SK-N-SH treated with all-trans-retinoic acid at 6 μM for 48 hours (cell line): ENCODE data around the gene PIGW.

ENCODE experiments used
- ATAC-seq: fragments of 200-7000 bp; cut with Tn5 transposase; 3 replicates; pipeline ENCODE4 v1.9.1; 2020; ENCODE audit warnings: mild to moderate bottlenecking, moderate library complexity
- BACH2 ChIP-seq: fragments of 250-450 bp; sonication (Bioruptor Pico); IDR thresholded peaks from 2 replicates; pipeline ENCODE4 v1.9.0; 2021; ENCODE audit warnings: mild to moderate bottlenecking, borderline replicate concordance
- CREB5 ChIP-seq: fragments of 250-450 bp; sonication (Bioruptor Pico); IDR thresholded peaks from 2 replicates; pipeline ENCODE4 v1.5.1; 2020; ENCODE audit warnings: low read depth, mild to moderate bottlenecking, moderate library complexity
- CSRNP3 ChIP-seq: fragments of 250-450 bp; sonication (Bioruptor Pico); IDR thresholded peaks from 2 replicates; pipeline ENCODE4 v1.5.1; 2021; ENCODE audit warnings: mild to moderate bottlenecking, moderate library complexity
- ESRRG ChIP-seq: fragments of 250-450 bp; sonication (Bioruptor Pico); IDR thresholded peaks from 2 replicates; pipeline ENCODE4 v1.6.1; 2021; ENCODE audit warnings: mild to moderate bottlenecking
- ISL1 ChIP-seq: fragments of 250-450 bp; sonication (Bioruptor Pico); IDR thresholded peaks from 2 replicates; pipeline ENCODE4 v2.1.2; 2022; ENCODE audit warnings: mild to moderate bottlenecking, moderate library complexity
- OSR1 ChIP-seq: fragments of 250-450 bp; sonication (Bioruptor Pico); IDR thresholded peaks from 2 replicates; pipeline ENCODE4 v1.8.0; 2022; ENCODE audit warnings: moderate library complexity, mild to moderate bottlenecking, inconsistent platforms
- PATZ1 ChIP-seq: fragments of 250-450 bp; sonication (Bioruptor Pico); IDR thresholded peaks from 2 replicates; pipeline ENCODE4 v1.8.0; 2020; ENCODE audit warnings: mild to moderate bottlenecking, moderate library complexity, borderline replicate concordance
- POU6F1 ChIP-seq: fragments of 250-450 bp; sonication (Bioruptor Pico); IDR thresholded peaks from 2 replicates; pipeline ENCODE4 v1.8.0; 2021; ENCODE audit warnings: low read depth, mild to moderate bottlenecking, moderate library complexity, borderline replicate concordance
- RARB ChIP-seq: fragments of 250-450 bp; sonication (Bioruptor Pico); IDR thresholded peaks from 2 replicates; pipeline ENCODE4 v1.8.0; 2021; ENCODE audit warnings: mild to moderate bottlenecking, moderate library complexity
- SNAI2 ChIP-seq: fragments of 250-450 bp; sonication (Bioruptor Pico); IDR thresholded peaks from 2 replicates; pipeline ENCODE4 v1.5.0; 2020; ENCODE audit warnings: mild to moderate bottlenecking, moderate library complexity
- TCF4 ChIP-seq: fragments of 250-450 bp; sonication (Bioruptor Pico); IDR thresholded peaks from 2 replicates; pipeline ENCODE4 v1.8.0; 2021; ENCODE audit warnings: mild to moderate bottlenecking, moderate library complexity, borderline replicate concordance
- TOX ChIP-seq: fragments of 250-450 bp; sonication (Bioruptor Pico); IDR thresholded peaks from 2 replicates; pipeline ENCODE4 v1.8.0; 2021; ENCODE audit warnings: mild to moderate bottlenecking, moderate library complexity, borderline replicate concordance
- TSHZ2 ChIP-seq: fragments of 250-450 bp; sonication (Bioruptor Pico); IDR thresholded peaks from 2 replicates; pipeline ENCODE4 v1.5.0; 2020; ENCODE audit warnings: mild to moderate bottlenecking, moderate library complexity
- ZC3H10 ChIP-seq: fragments of 250-450 bp; sonication (Bioruptor Pico); IDR thresholded peaks from 2 replicates; pipeline ENCODE4 v1.5.1; 2021; ENCODE audit warnings: mild to moderate bottlenecking, moderate library complexity
- ZFP3 ChIP-seq: fragments of 250-450 bp; sonication (Bioruptor Pico); IDR thresholded peaks from 2 replicates; pipeline ENCODE4 v1.5.0; 2020; ENCODE audit warnings: mild to moderate bottlenecking, moderate library complexity
- ZNF70 ChIP-seq: fragments of 450-650 bp; formaldehyde crosslinking; IDR thresholded peaks from 2 replicates; pipeline ENCODE4 v1.5.0; 2020; ENCODE audit warnings: mild to moderate bottlenecking, moderate library complexity

Gene PIGW

GRCh38 chr17:36498155-36498554 is 36.6 kb upstream of the PIGW start:
- no peak for TF ChIP-seq POU6F1 (CRISPR knock-in tag)
- TF ChIP-seq OSR1 (CRISPR knock-in tag) = no peak
- TF ChIP-seq, all 23 proteins: peak for 0

GRCh38 chr17:36498560-36499300 is 36.1 kb upstream of the PIGW start:
- ATAC-seq = no peak
- TF ChIP-seq ISL1 (CRISPR knock-in tag) (no peak), CREB5 (CRISPR knock-in tag) (no peak), TCF4 (CRISPR knock-in tag) (peak; percentile 48; the same call in 1 of the 2 replicates)

More at GRCh38 chr17:36498155-36498554, 36.6 kb upstream of the PIGW start:
- ATAC-seq = no peak

GRCh38 chr17:36500745-36501225 is 34.0 kb upstream of the PIGW start:
- no peak; the same call in 2 of the 3 replicates for ATAC-seq
- TF ChIP-seq BACH2 (CRISPR knock-in tag) = no peak
- no peak for TF ChIP-seq CREB5 (CRISPR knock-in tag)

- TF ChIP-seq SNAI2 (CRISPR knock-in tag) (no peak), OSR1 (CRISPR knock-in tag) (no peak), ESRRG (CRISPR knock-in tag) (no peak), RARB (no peak), POU6F1 (CRISPR knock-in tag) (no peak), TOX (no peak), CSRNP3 (CRISPR knock-in tag) (no peak), ZFP3 (CRISPR knock-in tag) (no peak), PATZ1 (CRISPR knock-in tag) (no peak), CREB5 (CRISPR knock-in tag) (no peak), TSHZ2 (no peak), ZC3H10 (no peak), ZNF70 (CRISPR knock-in tag) (no peak)
- ATAC-seq = no peak
Measured at GRCh38 chr17:36501351-36501750, 33.4 kb upstream of the PIGW start.
